A673 (cell line): ENCODE data around the gene SLC35E2B.

Source experiments
- EZH2 ChIP-seq: fragments of 200-600 bp; sonication (generic); IDR thresholded peaks from 2 replicates; pipeline ENCODE4 v1.6.1; 2017; ENCODE audit warnings: borderline replicate concordance, low read depth, mild to moderate bottlenecking, mixed read lengths, antibody characterized with exemption, low read length; ENCODE audit not compliant: poor library complexity, severe bottlenecking
- TF ChIP-seq, protein P1 (sequence below): fragments of 300-800, 200-600 bp; sonication (generic); conservative IDR thresholded peaks from 2 replicates; pipeline ENCODE4 v1.5.1; 2017; ENCODE audit warnings: low read depth, mild to moderate bottlenecking, antibody characterized with exemption, low read length, moderate library complexity, mixed read lengths

DNA sequence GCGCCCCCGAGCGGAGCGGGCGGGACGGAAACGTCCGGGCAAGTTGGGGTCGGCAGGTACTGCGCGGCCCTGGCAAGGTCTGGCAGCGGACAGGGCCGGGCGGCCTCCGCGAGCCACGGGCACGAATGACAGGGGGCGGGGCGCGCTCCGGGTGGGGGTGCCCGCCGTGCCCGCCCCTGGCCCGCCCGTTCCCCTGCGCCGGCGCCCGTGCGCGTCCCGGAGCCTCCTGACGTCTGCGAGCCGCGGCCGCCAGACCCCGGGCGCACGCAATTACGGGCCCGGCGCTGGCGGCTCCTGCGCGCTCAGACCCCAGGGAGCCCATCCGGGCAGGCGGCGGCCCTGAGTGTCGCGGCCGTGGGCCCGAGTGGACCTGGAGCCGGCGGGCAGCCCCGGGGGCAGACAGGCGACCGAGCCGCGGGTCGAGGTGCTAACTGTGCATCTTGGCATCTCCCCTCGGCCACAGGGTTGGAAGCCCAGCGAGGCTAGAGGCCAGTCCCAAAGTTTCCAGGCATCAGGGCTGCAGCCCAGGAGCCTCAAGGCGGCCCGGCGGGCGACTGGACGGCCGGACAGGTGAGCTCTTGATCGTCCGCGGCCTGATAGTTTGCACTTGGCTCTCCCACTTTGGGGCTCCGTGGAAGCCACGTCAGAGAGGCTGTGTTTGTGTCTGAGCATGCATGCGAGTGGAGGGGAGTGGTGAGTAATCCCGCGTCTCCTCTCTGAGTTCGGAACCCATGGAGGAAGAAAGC, 76.4 kb downstream of the SLC35E2B start:
- TF ChIP-seq, protein P1, sequence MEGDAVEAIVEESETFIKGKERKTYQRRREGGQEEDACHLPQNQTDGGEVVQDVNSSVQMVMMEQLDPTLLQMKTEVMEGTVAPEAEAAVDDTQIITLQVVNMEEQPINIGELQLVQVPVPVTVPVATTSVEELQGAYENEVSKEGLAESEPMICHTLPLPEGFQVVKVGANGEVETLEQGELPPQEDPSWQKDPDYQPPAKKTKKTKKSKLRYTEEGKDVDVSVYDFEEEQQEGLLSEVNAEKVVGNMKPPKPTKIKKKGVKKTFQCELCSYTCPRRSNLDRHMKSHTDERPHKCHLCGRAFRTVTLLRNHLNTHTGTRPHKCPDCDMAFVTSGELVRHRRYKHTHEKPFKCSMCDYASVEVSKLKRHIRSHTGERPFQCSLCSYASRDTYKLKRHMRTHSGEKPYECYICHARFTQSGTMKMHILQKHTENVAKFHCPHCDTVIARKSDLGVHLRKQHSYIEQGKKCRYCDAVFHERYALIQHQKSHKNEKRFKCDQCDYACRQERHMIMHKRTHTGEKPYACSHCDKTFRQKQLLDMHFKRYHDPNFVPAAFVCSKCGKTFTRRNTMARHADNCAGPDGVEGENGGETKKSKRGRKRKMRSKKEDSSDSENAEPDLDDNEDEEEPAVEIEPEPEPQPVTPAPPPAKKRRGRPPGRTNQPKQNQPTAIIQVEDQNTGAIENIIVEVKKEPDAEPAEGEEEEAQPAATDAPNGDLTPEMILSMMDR = no peak
- TF ChIP-seq EZH2 = no peak
